ENCODE results near the gene COCH. TPM values are rescaled to one million over a fixed set of nuclear protein-coding genes. Genes with fewer than 3 reads are reported as not detected.

Gene COCH
- total RNA-seq, 1 experiment from 2014 or later, result 9.4 TPM

DNA sequence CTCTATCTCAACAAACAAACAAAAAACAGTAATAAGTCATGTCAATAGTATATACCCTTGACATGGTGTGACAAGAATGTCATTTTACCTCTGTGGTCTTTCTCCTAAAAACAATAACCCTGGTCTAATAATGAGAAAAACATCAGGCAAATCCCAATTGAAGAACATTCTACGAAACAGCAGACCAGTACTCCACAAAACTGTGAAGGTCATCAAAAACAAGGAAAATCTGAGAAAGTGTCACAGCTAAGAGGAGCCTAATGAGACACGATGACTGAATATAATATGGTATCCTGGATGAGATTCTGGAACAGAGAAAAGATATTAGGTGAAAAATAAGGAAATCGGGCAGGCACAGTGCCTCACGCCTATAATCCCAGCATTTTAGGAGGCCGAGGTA is 5.6 kb upstream of the COCH start:
- TF ChIP-seq USF1 (CRISPR knock-in tag; IDR thresholded peaks at IDR 0.05) (no peak), EMX1 (CRISPR knock-in tag; IDR thresholded peaks at IDR 0.05) (no peak), TP53 (CRISPR knock-in tag; IDR thresholded peaks at IDR 0.05) (no peak), HMGA2 (CRISPR knock-in tag; IDR thresholded peaks at IDR 0.05) (no peak), ZNF219 (CRISPR knock-in tag; IDR thresholded peaks at IDR 0.05; ENCODE audit: borderline replicate concordance) (no peak), ZNF423 (CRISPR knock-in tag; IDR thresholded peaks at IDR 0.05) (no peak), USF2 (CRISPR knock-in tag; IDR thresholded peaks at IDR 0.05) (no peak), CTCF (IDR thresholded peaks at IDR 0.05) (no peak)
- TF ChIP-seq, protein P1, sequence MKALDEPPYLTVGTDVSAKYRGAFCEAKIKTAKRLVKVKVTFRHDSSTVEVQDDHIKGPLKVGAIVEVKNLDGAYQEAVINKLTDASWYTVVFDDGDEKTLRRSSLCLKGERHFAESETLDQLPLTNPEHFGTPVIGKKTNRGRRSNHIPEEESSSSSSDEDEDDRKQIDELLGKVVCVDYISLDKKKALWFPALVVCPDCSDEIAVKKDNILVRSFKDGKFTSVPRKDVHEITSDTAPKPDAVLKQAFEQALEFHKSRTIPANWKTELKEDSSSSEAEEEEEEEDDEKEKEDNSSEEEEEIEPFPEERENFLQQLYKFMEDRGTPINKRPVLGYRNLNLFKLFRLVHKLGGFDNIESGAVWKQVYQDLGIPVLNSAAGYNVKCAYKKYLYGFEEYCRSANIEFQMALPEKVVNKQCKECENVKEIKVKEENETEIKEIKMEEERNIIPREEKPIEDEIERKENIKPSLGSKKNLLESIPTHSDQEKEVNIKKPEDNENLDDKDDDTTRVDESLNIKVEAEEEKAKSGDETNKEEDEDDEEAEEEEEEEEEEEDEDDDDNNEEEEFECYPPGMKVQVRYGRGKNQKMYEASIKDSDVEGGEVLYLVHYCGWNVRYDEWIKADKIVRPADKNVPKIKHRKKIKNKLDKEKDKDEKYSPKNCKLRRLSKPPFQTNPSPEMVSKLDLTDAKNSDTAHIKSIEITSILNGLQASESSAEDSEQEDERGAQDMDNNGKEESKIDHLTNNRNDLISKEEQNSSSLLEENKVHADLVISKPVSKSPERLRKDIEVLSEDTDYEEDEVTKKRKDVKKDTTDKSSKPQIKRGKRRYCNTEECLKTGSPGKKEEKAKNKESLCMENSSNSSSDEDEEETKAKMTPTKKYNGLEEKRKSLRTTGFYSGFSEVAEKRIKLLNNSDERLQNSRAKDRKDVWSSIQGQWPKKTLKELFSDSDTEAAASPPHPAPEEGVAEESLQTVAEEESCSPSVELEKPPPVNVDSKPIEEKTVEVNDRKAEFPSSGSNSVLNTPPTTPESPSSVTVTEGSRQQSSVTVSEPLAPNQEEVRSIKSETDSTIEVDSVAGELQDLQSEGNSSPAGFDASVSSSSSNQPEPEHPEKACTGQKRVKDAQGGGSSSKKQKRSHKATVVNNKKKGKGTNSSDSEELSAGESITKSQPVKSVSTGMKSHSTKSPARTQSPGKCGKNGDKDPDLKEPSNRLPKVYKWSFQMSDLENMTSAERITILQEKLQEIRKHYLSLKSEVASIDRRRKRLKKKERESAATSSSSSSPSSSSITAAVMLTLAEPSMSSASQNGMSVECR (CRISPR knock-in tag; IDR thresholded peaks at IDR 0.05; ENCODE audit: borderline replicate concordance), result no peak
- TF ChIP-seq, protein P2, sequence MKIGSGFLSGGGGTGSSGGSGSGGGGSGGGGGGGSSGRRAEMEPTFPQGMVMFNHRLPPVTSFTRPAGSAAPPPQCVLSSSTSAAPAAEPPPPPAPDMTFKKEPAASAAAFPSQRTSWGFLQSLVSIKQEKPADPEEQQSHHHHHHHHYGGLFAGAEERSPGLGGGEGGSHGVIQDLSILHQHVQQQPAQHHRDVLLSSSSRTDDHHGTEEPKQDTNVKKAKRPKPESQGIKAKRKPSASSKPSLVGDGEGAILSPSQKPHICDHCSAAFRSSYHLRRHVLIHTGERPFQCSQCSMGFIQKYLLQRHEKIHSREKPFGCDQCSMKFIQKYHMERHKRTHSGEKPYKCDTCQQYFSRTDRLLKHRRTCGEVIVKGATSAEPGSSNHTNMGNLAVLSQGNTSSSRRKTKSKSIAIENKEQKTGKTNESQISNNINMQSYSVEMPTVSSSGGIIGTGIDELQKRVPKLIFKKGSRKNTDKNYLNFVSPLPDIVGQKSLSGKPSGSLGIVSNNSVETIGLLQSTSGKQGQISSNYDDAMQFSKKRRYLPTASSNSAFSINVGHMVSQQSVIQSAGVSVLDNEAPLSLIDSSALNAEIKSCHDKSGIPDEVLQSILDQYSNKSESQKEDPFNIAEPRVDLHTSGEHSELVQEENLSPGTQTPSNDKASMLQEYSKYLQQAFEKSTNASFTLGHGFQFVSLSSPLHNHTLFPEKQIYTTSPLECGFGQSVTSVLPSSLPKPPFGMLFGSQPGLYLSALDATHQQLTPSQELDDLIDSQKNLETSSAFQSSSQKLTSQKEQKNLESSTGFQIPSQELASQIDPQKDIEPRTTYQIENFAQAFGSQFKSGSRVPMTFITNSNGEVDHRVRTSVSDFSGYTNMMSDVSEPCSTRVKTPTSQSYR (CRISPR knock-in tag; IDR thresholded peaks at IDR 0.05), result no peak
- H3K4me1 Mint-ChIP-seq, result peaks cover 33% of the 10 kb centered on the region
- ChIA-PET POLR2A (no interaction called here), CTCF (no interaction called here)
- ATAC-seq (no peak), DNase-seq (ENCODE audit: low spot score) (no peak)
- no peaks in the 10 kb centered on the region for H3K9me3 Mint-ChIP-seq
- peaks cover 15% of the 10 kb centered on the region for H3K27me3 Mint-ChIP-seq (ENCODE audit: low read depth)
- no peak overlapping the region for H3K27ac Mint-ChIP-seq
- no peaks in the 10 kb centered on the region for H3K36me3 Mint-ChIP-seq
- no peak overlapping the region for H3K4me3 Mint-ChIP-seq

DNA sequence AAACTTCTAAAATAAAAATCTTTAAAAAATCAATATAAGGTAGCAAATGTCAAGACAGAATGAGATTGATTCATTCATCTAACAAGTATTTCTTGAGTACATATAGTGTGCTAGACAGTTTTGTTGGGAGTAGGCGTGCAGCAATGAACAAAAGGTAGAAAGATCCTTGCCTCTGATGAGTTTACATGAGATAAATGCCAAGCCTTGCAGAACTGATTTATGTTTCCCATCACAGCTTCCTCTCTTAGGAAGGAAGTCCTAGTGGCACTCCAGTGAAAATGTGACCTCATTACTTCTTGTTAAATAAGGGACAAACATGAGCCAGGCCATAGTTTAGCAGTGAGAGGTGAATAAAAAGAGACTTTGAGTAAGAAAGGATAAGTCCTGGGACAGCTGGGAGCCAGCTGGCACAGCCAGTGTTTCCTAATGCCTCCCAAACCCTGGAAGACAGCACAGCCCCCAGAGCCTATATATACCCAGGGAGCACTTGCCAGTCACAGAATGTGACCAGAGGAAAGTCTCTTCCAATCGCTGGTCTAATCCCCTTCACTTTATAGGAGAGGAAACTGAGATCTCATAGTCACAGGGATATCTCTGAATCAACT is 4.7 kb upstream of the COCH start:
- Mint-ChIP-seq H3K9me3 (no peaks in the 10 kb centered on the region), H3K27me3 (ENCODE audit: low read depth) (peaks cover 22% of the 10 kb centered on the region), H3K4me1 (peaks cover 34% of the 10 kb centered on the region), H3K4me3 (no peak overlapping the region), H3K27ac (no peak overlapping the region), H3K36me3 (no peaks in the 10 kb centered on the region)
- CTCF ChIA-PET, result no interaction called here
- ATAC-seq (no peak), DNase-seq (ENCODE audit: low spot score) (no peak)
- TF ChIP-seq HMGA2 (CRISPR knock-in tag; IDR thresholded peaks at IDR 0.05) (no peak), FOXK1 (CRISPR knock-in tag; IDR thresholded peaks at IDR 0.05) (no peak), TEAD1 (CRISPR knock-in tag; IDR thresholded peaks at IDR 0.05) (no peak)
- POLR2A ChIA-PET, result no interaction called here

Measured in WTC11 (cell line).